NCI-H510A treated with DMSO at 0.1 percent for 48 hours (cell line): ENCODE data around the gene PRR9.

ENCODE experiments used
- DNase-seq: peaks from one replicate; lab custom pipeline; 2025; lab: John Stamatoyannopoulos, UW

PRR9 gene

GRCh38 chr1:153265457-153265856, 48.1 kb downstream of the PRR9 start:
- DNase-seq = no peak
